HL-60 (cell line): ENCODE data around the gene BPIFB3.

Experiments used
- DNase-seq, 2 experiments: peaks; one replicate each; pipeline ENCODE4 v3.0.0-alpha.2; 2010 to 2020; ENCODE audit warnings: low read depth in 1 of 2, low spot score in 1 of 2
- H3K27ac ChIP-seq: fragments of 250-450 bp; sonication (Bioruptor Pico); replicated peaks from 2 replicates; pipeline ENCODE4 v1.5.1; 2020; ENCODE audit warnings: mild to moderate bottlenecking, moderate library complexity
- H3K27me3 ChIP-seq: fragments of 250-450 bp; sonication (Bioruptor Pico); 2 replicates; pipeline ENCODE4 v1.5.1; 2021; ENCODE audit warnings: mild to moderate bottlenecking, moderate library complexity; ENCODE audit not compliant: insufficient read depth, poor library complexity, severe bottlenecking
- H3K4me3 ChIP-seq: replicated peaks from 2 replicates; pipeline ENCODE4 v1.5.1; 2011; ENCODE audit warnings: mild to moderate bottlenecking, control low read depth, low read length; ENCODE audit not compliant: insufficient read depth
- GABPA ChIP-seq: IDR thresholded peaks from 2 replicates; pipeline ENCODE4 v1.6.1; 2012; ENCODE audit warnings: low read depth
- POLR2AphosphoS5 ChIP-seq: IDR thresholded peaks from 2 replicates; pipeline ENCODE4 v1.6.1; 2012; ENCODE audit warnings: low read depth
- SPI1 ChIP-seq: IDR thresholded peaks from 2 replicates; pipeline ENCODE4 v1.6.1; 2012; ENCODE audit warnings: low read depth, mild to moderate bottlenecking, borderline replicate concordance
- TF ChIP-seq, protein P1 (sequence below): IDR thresholded peaks from one replicate; pipeline ENCODE4 v1.5.1; 2011; ENCODE audit warnings: low read length, control low read depth, inconsistent platforms; ENCODE audit not compliant: insufficient read depth
- TF ChIP-seq, protein P2 (sequence below): IDR thresholded peaks from 2 replicates; pipeline ENCODE4 v1.6.1; 2012; ENCODE audit warnings: low read depth; ENCODE audit not compliant: insufficient replicate concordance

Gene BPIFB3

DNA sequence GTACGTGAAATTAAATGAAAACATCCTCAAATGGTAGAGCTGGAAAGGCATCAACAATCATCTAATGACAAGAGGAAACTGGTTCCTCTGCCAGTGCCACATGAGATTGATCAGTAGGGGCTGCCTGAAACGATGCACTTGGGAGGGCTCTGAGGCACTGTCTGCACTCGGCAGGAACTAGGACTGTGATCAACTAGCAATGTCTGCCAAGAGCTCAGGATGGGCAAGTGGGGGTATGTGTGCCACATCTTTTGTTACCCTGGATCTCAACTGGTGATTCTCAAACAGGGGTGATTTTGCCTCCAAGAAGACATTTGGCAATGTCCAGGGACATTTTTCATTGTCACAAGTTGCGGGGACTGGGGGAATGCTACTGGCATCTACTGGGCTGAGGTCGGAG, 20.3 kb upstream of the BPIFB3 start:
- Histone ChIP-seq H3K27ac (no peak overlapping the region), H3K4me3 (no peak overlapping the region), H3K27me3 (no peaks in the 10 kb centered on the region)
- DNase-seq: no peak
- TF ChIP-seq, protein P1, sequence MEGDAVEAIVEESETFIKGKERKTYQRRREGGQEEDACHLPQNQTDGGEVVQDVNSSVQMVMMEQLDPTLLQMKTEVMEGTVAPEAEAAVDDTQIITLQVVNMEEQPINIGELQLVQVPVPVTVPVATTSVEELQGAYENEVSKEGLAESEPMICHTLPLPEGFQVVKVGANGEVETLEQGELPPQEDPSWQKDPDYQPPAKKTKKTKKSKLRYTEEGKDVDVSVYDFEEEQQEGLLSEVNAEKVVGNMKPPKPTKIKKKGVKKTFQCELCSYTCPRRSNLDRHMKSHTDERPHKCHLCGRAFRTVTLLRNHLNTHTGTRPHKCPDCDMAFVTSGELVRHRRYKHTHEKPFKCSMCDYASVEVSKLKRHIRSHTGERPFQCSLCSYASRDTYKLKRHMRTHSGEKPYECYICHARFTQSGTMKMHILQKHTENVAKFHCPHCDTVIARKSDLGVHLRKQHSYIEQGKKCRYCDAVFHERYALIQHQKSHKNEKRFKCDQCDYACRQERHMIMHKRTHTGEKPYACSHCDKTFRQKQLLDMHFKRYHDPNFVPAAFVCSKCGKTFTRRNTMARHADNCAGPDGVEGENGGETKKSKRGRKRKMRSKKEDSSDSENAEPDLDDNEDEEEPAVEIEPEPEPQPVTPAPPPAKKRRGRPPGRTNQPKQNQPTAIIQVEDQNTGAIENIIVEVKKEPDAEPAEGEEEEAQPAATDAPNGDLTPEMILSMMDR: no peak

DNA sequence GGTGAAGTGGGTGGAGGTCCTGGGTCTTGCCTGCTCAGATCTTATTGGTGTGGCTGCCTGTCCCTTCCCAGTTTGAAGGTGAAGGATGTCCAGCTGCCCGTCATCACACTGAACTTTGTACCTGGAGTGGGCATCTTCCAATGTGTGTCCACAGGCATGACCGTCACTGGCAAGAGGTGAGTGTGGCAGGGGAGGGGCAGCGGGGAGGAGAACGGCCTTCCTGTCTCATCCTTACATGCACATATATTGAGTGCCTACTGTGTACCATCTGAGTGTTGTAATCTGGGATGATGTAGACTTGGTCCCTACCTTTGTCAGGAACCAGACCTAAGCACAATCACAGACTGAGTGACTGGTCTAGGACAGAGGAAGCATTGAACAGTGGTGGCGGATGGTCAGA, 19.6 kb upstream of the BPIFB3 start:
- no peak for DNase-seq
- H3K27ac ChIP-seq: no peak overlapping the region
- H3K27me3 ChIP-seq: no peaks in the 10 kb centered on the region
- H3K4me3 ChIP-seq: no peak overlapping the region
- TF ChIP-seq, protein P1: no peak
- TF ChIP-seq, protein P2, sequence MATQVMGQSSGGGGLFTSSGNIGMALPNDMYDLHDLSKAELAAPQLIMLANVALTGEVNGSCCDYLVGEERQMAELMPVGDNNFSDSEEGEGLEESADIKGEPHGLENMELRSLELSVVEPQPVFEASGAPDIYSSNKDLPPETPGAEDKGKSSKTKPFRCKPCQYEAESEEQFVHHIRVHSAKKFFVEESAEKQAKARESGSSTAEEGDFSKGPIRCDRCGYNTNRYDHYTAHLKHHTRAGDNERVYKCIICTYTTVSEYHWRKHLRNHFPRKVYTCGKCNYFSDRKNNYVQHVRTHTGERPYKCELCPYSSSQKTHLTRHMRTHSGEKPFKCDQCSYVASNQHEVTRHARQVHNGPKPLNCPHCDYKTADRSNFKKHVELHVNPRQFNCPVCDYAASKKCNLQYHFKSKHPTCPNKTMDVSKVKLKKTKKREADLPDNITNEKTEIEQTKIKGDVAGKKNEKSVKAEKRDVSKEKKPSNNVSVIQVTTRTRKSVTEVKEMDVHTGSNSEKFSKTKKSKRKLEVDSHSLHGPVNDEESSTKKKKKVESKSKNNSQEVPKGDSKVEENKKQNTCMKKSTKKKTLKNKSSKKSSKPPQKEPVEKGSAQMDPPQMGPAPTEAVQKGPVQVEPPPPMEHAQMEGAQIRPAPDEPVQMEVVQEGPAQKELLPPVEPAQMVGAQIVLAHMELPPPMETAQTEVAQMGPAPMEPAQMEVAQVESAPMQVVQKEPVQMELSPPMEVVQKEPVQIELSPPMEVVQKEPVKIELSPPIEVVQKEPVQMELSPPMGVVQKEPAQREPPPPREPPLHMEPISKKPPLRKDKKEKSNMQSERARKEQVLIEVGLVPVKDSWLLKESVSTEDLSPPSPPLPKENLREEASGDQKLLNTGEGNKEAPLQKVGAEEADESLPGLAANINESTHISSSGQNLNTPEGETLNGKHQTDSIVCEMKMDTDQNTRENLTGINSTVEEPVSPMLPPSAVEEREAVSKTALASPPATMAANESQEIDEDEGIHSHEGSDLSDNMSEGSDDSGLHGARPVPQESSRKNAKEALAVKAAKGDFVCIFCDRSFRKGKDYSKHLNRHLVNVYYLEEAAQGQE: no peak
- no peak for TF ChIP-seq GABPA
- no peak for TF ChIP-seq POLR2AphosphoS5
- no peak for TF ChIP-seq SPI1

DNA sequence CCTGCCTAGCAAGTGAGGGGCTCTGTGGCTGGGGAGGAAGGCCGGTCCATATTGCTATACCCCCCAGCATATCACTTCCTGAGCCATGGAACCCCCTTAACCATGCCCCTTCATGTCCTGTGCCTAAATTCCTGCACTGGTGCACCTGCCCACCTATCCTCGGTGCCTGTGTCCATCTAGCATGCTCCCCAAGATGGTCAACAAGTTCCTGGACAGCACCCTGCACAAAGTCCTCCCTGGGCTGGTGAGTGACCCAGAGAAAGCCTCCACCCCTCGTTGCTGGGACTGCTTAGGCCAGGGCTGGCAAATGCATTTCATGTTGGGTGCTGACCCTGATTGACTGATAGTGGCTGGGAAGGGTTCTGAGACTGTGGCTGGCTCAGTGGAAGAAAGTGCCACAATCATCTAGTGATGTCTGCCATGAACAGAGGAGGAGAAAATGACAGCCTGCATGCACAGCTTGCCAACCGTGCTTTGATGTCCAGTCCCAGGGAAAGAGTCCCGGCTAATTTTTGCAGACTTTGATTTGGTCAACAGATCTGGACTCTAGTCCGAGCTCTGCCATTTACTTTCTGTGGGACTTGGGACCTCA, 18.7 kb upstream of the BPIFB3 start:
- TF ChIP-seq, protein P2: no peak
- TF ChIP-seq GABPA: no peak
- TF ChIP-seq, protein P1: no peak
- no peak for TF ChIP-seq SPI1
- TF ChIP-seq POLR2AphosphoS5: no peak

DNA sequence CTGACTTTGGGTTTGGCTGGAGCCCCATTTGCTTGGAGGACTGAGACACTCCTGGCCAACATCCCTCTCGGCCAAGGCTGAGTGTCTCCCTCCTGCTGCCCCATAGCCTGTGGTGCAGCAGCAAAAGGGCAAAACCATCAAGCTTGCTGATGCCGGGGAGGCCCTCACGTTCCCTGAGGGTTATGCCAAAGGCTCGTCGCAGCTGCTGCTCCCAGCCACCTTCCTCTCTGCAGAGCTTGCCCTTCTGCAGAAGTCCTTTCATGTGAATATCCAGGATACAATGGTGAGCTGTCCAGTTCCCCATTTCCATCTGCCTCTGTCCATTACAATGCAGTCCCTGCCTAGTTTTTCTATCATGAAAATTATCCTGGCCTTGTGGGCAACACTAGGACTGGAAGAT, 16.2 kb upstream of the BPIFB3 start:
- no peak for DNase-seq
- TF ChIP-seq, protein P2: no peak
- TF ChIP-seq SPI1: no peak
- TF ChIP-seq, protein P1: no peak
- no peak for TF ChIP-seq POLR2AphosphoS5
- no peak overlapping the region for H3K4me3 ChIP-seq
- H3K27me3 ChIP-seq: no peaks in the 10 kb centered on the region
- no peak overlapping the region for H3K27ac ChIP-seq

More for the DNA sequence above, 18.7 kb upstream of the BPIFB3 start:
- no peak for DNase-seq
- H3K27ac ChIP-seq: no peak overlapping the region
- H3K27me3 ChIP-seq: no peaks in the 10 kb centered on the region
- no peak overlapping the region for H3K4me3 ChIP-seq
